ENCODE results near the gene KDR.
A peak's percentile ranks its signal among the peaks of the same experiment; 100 is the strongest.

The KDR gene

DNA sequence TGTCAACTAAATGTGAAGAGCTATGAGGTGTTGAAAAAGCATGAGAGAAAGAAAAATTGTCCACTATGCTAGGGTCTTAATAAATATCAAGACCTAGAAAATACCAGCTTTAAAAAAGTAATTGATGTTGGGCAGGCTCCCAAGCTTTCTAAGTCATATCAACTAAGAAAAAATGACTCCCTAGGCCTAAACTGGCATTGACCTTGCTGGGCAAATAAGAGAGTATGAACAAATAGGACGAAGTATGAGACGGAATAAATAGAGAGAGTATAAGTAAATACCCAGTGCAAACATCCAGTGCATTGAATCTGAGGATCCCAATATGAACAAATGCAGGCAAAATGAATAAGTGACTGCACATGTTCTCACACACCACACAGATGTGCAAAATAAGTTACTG, 3.2 kb downstream of the KDR start:
- DNase-seq, result peak; percentile 16

DNA sequence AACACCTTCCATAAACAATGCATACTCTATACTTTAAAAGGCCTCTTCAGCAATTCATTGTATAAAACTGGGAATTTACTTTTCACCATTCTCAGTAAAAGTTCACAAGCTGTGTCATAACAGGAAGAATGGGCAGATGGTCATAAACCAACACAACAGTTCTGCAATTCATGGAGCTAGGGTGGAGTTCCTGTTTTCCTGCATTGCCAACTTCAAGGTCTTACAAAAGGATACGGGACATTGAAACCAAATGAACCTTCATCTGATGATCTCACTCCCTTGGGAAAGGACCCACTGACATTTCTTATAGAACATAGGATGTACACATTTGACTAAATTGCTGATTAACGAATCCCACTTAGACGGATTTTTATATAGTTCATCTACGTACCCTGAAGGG, 4.1 kb downstream of the KDR start:
- DNase-seq, result no peak

DNA sequence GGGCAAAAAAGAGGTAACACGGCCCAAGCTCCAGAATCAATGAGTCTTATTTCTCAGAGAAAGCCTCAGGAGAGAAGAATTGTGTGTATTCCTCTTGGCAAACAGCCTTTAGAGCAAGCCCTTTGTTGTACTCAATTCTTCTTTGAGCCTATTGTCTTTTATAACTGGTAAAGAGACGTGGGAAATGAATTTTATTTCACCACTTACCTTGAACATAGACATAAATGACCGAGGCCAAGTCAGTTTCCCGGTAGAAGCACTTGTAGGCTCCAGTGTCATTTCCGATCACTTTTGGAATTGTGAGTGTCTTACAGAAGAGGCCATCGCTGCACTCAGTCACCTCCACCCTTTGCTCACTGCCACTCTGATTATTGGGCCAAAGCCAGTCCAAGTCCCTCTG, 7.0 kb downstream of the KDR start:
- DNase-seq, result no peak

DNA sequence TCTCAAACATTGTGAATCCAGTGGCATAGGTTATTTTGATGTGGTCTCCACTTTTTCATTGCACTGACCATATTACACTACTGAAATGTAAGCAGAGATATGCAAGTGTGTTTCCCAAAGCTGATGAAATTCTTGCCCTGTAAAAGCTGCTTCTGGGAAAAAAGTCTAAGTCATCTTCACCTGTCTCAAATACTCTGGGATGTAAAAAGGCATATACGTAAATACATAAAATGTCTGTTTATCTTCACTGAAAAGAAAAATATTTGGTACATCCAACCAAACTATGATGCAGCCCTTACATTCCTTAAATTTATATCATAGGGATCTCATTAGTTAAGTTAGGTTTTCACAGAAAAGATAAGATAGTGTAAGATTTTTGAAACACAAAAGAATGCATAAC, 7.9 kb downstream of the KDR start:
- DNase-seq, result no peak

DNA sequence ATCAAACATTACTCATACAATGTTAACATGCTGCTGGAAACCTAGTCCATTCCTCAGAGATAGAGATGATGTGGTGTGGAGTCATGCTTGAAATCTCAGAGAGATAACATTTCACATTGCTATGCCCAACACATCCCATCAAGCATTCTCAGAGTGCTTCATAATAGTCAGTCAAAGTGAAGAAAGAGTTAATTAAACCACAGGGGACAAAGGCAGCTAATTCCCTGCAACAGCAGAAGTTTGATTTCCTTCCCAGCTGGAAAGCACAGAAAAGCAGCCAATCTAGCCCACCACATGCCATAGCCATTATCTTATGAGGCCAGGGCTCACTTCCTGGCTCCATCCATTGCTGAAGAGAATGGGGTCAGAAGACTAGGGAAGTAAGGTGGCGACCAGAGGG, 8.9 kb downstream of the KDR start:
- no peak for DNase-seq

DNA sequence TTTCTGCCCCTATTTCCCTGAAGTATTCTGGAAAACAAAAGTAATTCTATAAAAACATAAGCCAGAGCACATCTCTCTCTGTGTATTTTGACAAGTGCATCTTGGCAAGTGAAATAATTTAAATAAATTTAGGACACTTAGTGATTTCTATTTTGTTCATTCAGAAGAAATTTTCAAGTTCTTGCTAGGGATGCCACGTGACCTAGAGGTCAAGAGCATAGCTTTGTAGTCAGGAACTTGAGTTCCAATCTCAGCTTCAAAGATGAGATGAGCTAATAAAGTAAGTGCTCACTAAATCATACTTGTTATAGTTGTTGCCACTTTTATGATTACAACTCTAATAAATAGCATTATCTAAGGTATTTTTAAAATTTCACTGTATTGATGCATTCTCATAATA, 13.8 kb downstream of the KDR start:
- DNase-seq, result no peak

DNA sequence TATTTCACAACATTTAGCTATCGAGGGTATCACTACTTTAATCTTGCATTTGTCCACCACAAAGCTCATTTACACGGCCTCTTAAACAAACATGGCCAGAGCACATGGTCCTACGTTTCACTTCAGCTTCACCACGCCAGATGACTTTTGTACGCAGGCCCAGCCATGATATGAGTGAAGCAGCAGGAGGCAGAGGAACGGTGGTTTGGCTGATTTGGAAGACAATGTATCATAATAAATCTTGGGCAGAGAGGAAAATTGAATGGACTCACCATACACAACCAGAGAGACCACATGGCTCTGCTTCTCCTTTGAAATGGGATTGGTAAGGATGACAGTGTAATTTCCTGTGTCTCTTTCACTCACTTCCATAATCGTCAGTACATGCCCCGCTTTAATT, 15.3 kb downstream of the KDR start:
- DNase-seq, result no peak

DNA sequence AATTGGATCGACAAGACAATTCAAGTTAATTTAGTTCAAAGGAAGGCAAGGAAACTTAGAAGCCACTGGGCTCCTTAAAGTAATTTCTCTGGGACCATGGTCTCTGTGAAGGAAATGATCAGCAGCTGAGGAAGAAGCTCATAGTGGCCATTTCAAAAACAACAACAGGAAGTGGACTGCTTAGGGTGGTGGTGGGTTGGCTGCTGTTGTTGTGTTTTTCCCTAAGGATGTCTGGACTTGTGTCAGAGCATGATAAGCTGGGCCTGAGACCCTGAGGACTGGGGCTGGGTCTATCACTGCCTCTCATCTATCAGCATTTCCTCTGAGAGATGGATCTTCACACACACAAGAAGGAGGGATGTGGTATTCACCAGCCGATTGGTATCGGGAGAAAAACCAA, 18.3 kb downstream of the KDR start:
- no peak for DNase-seq

DNA sequence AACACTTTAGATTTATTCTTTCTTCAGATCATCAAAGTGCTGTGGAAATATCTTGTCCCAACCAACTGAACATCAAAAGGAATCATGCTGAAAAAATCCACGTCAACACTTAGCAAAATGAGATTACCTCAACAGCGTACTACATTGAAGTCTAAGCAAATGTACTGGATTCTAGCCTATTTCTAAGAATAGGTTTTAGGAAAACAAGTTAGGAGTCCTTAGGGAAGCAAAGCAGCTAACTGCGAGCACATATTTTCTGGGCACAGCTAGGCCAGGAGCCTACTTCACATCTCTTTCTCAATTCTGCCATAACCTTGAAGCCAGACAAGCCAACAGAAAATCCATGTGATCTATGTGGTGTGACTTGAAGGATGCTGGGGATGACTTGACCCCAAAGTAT, 22.2 kb downstream of the KDR start:
- DNase-seq, result no peak

DNA sequence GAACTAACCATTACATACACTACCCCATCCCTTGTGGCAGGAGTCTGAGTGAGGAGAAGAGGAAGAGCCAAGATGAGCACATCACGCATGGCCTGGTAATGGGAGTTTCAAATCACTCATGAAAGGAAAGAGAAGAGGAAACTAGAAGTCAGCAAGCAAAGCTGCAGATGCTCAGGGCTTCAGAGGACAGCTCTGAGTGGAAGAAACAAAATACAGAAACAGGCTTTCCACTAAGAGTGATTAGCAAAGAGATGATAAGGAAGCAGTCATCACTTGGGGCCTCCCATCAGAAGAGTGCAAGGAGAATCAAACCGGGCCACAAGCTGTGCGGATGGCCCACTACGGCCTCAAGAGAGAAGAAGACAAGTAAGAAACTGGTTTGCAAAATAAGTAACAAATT, 25.6 kb downstream of the KDR start:
- no peak for DNase-seq

DNA sequence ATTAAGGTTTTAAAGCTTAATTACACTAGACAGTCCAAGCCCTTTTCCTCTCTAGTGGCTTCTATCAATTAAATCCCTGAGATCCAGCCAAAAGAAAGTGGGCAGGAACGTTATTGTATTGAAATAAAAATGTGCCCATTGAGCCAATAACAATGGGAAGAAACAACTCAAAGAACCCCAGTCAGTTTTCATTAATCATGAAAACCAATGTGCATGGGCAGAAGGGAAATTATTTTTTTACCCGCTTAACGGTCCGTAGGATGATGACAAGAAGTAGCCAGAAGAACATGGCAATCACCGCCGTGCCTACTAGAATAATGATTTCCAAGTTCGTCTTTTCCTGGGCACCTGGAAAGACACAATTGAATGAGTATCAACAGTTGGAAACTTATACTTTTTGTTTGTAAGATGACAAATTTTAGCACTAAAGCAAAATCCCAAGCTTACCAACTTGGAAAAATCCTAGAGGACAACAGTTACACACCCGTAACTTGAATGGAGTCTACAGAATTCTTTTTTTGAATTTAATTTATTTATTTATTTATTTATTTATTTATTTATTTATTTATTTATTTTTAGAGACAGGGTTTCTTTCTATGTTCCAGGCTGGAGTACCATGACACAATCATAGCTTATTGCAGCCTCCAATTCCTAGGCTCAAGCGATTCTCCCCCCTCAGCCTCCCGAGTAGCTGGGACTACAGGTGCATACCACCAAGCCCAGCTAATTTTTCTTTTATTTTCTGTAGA, 26.8 kb downstream of the KDR start:
- DNase-seq, result no peak

DNA sequence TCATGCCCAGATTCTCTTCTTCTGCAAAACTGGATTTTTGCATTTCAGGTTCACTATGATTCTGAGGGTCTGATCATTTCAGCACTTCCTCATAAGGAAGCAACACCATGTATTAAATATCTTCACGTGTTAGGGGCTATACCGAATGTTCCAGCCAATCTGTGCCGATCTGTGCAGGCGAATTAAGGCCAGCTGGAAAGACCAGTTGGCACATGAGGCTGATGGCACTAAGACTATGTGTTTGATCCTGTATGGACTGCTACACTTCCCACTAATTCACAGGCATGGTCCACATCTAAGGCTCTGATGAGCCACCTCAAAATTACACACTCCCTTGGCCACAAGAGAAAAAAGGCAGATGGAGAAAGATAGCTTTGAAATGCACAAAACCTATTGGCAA, 28.8 kb downstream of the KDR start:
- no peak for DNase-seq

DNA sequence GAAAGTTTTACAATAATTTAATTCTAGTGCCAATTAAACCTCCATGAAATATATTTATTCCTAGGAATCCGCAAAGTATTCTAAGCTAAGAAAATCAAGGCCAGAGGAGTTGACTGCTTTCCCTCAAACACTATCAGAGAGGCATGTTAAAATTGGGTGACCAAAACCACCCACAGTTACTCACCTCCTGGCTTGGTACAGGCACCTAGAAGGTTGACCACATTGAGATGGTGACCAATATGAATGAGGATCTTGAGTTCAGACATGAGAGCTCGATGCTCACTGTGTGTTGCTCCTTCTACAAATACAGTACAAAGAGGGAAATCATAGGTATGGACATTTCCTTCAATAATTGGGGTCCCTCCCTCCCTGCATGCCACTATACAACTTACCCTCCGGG, 29.4 kb downstream of the KDR start:
- no peak for DNase-seq

DNA sequence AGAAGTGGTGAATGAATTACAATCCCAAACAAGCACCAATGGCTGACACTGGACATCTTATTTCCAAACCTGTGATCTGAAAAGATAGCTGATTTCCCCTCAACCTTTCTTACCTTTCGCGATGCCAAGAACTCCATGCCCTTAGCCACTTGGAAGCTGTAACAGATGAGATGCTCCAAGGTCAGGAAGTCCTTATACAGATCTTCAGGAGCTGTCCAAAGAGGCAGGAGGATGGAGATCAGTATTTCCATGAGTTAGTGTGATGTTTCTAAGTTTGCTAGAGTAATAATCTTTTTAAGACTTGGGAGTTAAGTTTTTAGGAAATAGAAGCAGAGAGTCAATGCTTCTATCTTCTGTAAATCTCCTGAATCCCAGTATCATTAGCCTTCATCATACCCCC, 32.9 kb downstream of the KDR start:
- no peak for DNase-seq

DNA sequence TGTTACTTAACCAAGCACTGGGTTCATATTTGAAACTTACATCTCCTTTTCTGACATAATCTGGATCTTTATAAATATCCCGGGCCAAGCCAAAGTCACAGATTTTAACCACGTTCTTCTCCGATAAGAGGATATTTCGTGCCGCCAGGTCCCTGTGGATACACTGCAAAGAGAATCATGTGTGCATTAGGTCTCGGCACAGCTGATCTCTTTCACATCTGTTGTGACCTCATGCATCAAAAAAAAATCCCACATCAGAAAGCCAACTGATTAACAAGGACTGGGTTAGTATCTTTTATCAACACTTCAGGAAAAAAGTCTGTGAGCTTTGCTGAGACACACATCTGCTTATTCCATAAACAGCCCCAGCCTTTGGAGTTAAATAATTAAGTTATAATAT, 35.5 kb downstream of the KDR start:
- no peak for DNase-seq

DNA sequence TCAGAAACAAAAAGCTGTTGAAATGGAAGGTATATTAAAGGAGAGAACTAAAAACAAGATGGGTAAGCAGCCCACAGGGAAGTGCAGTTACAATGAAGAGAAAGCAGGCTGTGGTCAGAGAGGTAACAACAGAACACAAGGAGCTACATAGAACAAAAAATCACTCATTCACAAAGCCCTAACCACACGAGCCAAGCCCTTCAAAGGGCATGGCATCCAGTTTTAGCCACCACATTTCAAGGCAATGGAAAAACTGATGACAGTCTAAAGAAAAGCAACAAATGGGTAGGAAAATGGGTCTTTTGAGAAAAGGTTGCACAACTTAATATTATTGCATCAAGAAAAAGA, 37.5 kb downstream of the KDR start:
- DNase-seq, result no peak

DNA sequence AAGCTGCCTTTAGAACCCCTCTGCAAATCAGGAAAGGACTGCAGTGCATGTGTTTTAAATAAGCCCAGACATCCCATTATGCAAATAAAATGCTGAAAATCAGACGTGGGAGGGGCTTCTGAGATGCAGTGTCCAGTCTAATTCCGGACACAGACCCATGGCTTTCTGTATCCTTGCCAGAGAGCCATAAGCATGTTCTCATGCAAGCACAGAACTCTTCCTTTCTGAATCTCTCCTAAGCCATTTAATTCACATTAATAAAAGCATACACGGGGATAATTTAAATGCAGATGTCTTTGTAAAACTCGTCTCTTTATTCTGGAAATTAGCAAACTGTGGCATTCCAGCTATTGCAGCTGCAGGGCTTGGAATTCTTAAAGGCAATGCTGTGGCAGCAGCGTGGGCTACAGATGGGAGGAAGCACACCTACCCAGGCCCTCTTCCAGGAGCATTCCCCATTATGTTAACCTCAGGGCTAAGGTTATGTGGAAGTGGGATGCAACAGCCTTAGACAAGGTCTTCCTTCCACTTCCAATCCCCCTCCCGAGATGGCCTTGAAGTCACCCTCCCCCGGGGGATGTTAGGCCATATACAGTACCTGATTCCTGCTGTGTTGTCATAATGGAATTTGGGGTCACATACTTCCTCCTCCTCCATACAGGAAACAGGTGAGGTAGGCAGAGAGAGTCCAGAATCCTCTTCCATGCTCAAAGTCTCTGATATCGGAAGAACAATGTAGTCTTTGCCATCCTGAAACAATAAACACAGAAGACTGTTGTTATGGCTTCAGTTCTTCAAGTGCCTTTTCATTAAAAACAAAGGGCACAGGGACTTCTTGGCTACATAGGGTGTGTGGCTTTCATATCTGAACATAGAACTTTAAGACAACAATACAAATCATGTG, 38.1 kb downstream of the KDR start:
- DNase-seq, result no peak

DNA sequence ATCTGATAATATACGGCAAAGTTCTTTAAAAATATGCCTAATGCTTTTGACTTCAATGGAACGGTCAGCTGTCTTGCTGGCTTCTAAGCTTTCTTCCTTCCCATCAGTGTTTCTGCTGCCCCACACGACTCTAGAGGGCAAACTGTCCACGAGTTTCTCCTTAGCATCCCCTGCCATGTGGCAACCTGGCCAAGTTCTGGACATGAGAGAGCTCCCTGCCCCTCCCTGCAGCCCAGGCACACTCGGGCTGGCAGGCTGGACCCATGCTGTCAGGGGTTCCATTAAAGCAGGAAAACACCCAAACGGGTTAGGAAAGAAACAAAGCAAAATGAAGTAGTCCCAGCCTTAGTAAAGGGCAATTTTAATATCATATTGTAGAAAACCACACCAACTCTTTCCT, 38.8 kb downstream of the KDR start:
- DNase-seq, result no peak

DNA sequence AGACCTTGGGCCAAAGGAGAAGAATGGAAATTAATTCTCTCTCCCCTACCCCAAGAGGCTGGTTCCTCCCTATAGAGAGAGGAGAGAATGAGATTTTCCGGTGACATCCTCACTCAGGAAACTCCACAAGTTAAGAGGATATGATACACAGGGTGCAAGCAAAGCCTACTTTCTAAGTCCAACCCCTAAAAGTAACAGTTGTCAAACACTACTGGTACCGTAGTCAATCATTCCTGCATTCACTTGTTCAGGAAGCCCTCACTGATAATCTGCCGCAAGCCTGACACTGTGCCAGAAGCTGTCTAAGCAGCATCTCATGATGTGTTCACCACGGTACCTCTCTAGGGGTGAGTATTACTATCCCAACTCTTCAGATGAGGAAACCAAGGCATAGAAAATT, 41.7 kb downstream of the KDR start:
- DNase-seq, result no peak

DNA sequence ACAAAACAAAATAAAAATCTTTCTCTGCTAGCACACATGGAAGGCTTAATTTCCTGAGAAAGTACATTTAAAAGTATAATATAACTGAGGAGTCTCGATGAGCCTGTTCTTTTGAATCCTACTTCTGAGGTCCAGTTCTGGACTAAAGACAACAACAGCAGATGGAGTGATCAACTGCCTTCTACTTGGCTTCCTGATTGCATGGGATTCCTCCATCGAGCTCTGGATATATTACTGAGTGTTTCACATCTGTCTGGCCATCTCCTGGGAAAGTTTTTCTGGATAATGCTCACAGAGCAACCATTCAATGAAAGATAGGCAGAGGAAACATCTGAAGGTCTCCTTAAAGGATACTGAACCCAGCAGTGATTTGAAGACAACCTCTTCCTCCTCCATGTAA, 42.6 kb downstream of the KDR start:
- DNase-seq, result no peak

DNA sequence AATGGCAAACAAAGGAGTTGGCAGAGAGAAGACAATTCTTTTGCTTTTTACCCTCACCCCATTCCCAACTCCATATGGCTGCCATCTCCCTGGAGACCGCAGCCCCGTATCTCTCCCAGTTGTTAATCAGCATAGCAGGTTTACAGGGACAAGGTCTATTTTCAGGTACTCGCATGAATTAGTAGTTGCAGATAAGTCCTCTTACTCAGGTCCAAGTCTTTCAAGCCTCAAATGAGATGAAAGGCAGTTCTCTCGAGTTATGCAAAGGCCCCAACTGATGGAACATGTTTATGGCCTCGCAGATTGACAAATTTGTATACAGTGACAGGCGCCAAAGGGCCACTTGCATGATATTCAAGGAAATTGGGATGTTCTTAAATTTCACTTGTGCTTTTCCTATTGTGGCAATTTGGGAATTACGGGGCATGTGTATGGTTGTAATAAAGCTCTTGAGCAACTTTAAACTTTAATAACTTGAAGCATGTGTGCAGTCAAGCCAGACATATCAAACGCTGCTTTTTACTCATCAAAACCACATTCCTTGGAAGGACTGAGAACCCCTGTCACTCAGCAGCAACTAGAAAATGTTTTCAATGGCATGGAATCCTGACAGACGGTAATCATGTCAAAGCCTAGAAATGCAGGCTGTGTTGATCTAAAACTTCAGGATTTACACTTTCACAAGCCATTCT, 45.1 kb downstream of the KDR start:
- no peak for DNase-seq

DNA sequence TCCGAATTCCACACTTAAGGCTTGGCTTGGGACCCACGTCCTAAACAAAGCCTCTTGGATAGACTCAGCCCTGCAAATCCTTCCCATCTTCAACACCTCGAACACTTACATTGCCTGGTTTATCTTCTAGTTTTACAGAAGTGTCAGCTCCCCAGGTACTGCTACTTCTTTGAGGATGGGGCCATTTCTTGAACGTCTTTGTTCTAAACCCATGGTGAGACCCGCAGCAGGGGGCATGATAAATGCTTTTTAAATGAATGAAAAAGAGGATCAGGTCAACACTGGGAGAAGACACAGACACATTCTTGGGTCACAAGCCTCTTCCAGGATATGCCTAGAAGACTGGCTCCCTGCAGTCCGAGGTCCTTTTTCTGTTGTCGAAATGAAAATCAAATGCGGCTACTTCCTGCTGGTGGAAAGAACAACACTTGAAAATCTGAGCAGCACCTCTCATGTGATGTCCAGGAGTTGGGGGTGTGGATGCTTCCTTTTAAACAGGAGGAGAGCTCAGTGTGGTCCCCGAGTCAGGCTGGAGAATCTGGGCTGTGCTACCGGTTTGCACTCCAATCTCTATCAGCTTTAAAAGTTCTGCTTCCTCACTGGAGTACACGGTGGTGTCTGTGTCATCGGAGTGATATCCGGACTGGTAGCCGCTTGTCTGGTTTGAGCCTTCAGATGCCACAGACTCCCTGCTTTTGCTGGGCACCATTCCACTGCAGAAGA, 45.8 kb downstream of the KDR start:
- DNase-seq, result no peak

DNA sequence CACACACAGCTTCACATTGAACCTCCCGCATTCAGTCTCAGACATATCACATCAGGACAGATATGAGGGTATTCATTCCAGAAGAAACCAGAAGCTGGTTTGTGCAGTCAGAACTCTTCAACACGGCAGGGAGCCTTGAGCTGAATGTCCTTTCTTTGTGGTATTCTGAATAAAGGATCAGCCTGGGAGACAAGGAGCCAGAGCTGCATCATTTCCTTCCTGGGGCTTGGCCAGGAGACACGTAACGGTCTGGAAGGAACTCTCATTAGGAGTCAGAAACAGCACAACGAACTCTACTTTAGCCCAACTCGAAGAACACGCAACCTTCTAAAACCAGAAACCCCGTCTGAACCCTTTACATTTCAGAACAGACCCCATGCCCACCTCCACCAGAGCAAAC, 46.4 kb downstream of the KDR start:
- DNase-seq, result no peak

All from NCI-H2029 (cell line).